Common myeloid progenitor, CD34-positive (primary cell): ENCODE measurements around the gene SLMAP.

Experiments
- CTCF ChIA-PET: fragments of 350-600 bp; sonication (Branson Sonifier 250); formaldehyde crosslinking; loops from one replicate; lab custom pipeline; 2021; ENCODE audit warnings: antibody characterized with exemption; lab: Charles Lee
- POLR2A ChIA-PET: fragments of 350-600 bp; sonication (Branson Sonifier 250); formaldehyde crosslinking; loops from one replicate; lab custom pipeline; 2021; ENCODE audit warnings: antibody characterized with exemption; lab: Charles Lee
- DNase-seq, 3 donors: peaks; one replicate each; pipeline versions ENCODE4 v3.0.0 to v3.0.0-alpha.2; 2013
- H3K27ac ChIP-seq, 2 experiments: 1 replicate in 1 of 2; 2 replicates in 1 of 2; pipeline ENCODE4 v1.7.0; 2013; ENCODE audit warnings: inconsistent platforms in 2 of 2, low read length in 2 of 2, mild to moderate bottlenecking in 2 of 2, low read depth in 1 of 2, moderate library complexity in 1 of 2; ENCODE audit not compliant: severe bottlenecking in 2 of 2, insufficient read depth in 1 of 2, poor library complexity in 1 of 2
- H3K27me3 ChIP-seq, 5 experiments: replicated peaks in 2 of 5; 1 replicate in 3 of 5; 2 replicates in 2 of 5; pipeline versions ENCODE4 v1.6.1 to v1.7.0; 2013; ENCODE audit warnings: low read length in 4 of 5, mild to moderate bottlenecking in 2 of 5, moderate library complexity in 2 of 5, inconsistent platforms in 1 of 5; ENCODE audit not compliant: insufficient read depth in 5 of 5, control insufficient read depth in 4 of 5
- H3K36me3 ChIP-seq, 4 experiments: 1 replicate in 2 of 4; 2 replicates in 2 of 4; pipeline versions ENCODE4 v1.6.1 to v1.7.0; 2013; ENCODE audit warnings: low read length in 3 of 4, control low read depth in 1 of 4, mild to moderate bottlenecking in 1 of 4; ENCODE audit not compliant: control insufficient read depth in 4 of 4, insufficient read depth in 4 of 4
- H3K4me1 ChIP-seq, 4 experiments: 1 replicate in 3 of 4; 2 replicates in 1 of 4; pipeline versions ENCODE4 v1.6.1 to v1.7.1; 2013; ENCODE audit warnings: low read length in 3 of 4, mild to moderate bottlenecking in 3 of 4, control low read depth in 1 of 4, inconsistent platforms in 1 of 4, moderate library complexity in 1 of 4; ENCODE audit not compliant: control insufficient read depth in 4 of 4, insufficient read depth in 4 of 4; ENCODE audit errors: control extremely low read depth in 1 of 4
- H3K4me3 ChIP-seq, 7 experiments: 1 replicate in 4 of 7; 2 replicates in 3 of 7; pipeline versions ENCODE4 v1.5.1 to v1.7.0; 2013; ENCODE audit warnings: mild to moderate bottlenecking in 7 of 7, low read length in 6 of 7, moderate library complexity in 6 of 7, inconsistent platforms in 2 of 7, low read depth in 2 of 7, control low read depth in 1 of 7; ENCODE audit not compliant: insufficient read depth in 4 of 7, control insufficient read depth in 1 of 7; ENCODE audit errors: extremely low read depth in 1 of 7
- H3K9me3 ChIP-seq, 5 experiments: 1 replicate in 4 of 5; 2 replicates in 1 of 5; pipeline versions ENCODE4 v1.6.1 to v1.7.1; 2013; ENCODE audit warnings: low read length in 4 of 5, mild to moderate bottlenecking in 2 of 5, inconsistent platforms in 1 of 5, low read depth in 1 of 5, moderate library complexity in 1 of 5; ENCODE audit not compliant: control insufficient read depth in 4 of 5, insufficient read depth in 2 of 5; ENCODE audit errors: control extremely low read depth in 1 of 5
- WGBS: methylation state at CpG from one replicate; pipeline ENCODE4 v1.1.5; 2013; ENCODE audit not compliant: insufficient coverage; 5-methylcytosine and 5-hydroxymethylcytosine counted together

The SLMAP gene

DNA sequence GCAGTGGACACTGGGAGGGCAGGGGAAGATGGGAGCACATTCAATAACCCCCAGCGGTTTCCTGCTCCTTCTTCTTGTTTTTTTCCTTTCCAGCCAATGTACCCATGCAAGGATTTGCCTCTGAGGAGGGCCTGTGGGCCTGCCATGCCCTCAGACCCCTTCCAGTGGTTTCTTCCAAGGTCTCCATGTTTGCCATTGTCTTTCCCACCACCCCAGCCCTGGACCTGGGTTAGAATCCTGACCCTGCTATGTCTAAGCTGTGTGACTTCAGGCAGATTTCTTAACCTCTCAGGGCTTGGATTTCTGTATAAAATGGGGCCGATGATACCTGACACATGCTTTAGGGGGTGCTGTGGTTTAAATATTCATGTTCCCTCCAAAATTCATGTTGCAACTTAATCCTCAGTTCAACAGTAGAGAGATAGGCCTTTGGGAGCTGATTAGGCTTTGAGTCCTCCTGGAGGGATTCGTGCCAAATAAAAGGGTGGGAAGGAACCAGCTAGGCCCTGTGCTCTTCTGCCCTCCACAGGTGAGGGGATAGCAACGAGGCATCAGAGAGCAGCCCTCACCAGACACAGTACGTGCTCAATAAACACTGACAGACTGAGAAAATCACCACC is 205.8 kb downstream of the SLMAP start:
- peak in 2 of 3 donors; percentile 34 to 44 for DNase-seq
- Histone ChIP-seq H3K27me3 (no peaks in the 10 kb centered on the region), H3K36me3 (no peaks in the 10 kb centered on the region), H3K4me1 (peaks cover 0 to 22% (median 20%) of the 10 kb centered on the region in 4 experiments), H3K4me3 (no peak overlapping the region), H3K27ac (no peak overlapping the region), H3K9me3 (no peaks in the 10 kb centered on the region)
- ChIA-PET CTCF (interaction anchor here (1.0 to 1.8 kb wide), 8 partner anchors 11 to 227 kb away, joined by 3 to 6 read pairs (median 4); partner anchors contain the start of gene FLNB), POLR2A (interaction anchor here (0.6 kb wide), 1 partner anchor 941 kb away, joined by 3 read pairs; no protein-coding TSS in a partner anchor)
- WGBS = 79% methylated on average over 2 of the region's 5 CpGs

DNA sequence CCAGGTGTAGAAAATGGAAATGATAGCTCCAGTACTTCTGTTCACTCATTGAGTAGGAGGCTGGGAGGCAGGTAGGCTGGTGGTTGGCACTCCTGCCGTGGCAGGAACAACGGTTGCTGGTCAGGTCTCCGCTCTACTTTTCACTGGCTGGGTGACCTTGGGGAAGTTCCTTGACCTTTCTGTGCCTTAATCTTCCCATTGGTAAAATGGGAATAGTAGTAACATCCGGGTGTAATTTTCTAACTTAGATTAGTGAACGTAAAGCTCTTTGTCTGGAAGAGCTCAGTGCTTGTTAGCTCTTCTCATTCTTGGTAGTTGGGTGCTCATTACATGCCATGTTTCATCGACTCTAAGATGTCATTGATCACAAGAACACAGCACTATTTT is 206.3 kb downstream of the SLMAP start:
- Histone ChIP-seq H3K36me3 (no peaks in the 10 kb centered on the region), H3K9me3 (no peaks in the 10 kb centered on the region), H3K27me3 (no peaks in the 10 kb centered on the region), H3K4me1 (peaks cover 0 to 22% (median 20%) of the 10 kb centered on the region in 4 experiments), H3K27ac (no peak overlapping the region), H3K4me3 (no peak overlapping the region)
- WGBS = 100% methylated on average over 3 of the region's 6 CpGs
- no peak for DNase-seq
- CTCF ChIA-PET = interaction anchor here (0.6 to 1.8 kb wide), 9 partner anchors 10 to 226 kb away, joined by 3 to 6 read pairs (median 4); partner anchors contain the start of gene FLNB
- POLR2A ChIA-PET = interaction anchor here (0.6 kb wide), 1 partner anchor 941 kb away, joined by 3 read pairs; no protein-coding TSS in a partner anchor

DNA sequence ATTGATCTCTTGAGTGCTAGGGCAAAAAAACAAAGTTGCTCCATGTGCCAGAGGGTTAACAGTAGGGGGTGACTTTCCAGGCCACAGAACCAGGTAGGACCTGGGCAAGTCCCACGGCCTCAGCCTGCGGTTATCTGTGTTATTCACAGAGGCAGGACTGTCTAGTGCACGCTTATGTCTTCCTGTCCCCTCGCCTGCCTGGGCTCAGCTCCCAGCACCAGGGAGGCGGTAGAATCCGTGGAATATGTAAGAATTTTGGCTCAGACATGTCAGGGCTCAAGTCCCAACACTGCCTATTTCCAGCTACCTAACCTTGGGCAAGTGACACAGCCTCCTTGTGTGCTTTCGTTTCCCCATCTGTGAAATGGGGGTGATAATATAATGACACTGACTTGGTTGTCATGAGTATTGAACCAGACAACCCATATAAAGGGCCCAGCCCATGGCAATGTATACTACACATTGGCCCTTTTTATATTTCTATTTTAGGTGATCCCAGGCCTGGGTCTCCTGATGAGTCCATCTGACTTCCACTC is 207.8 kb downstream of the SLMAP start:
- no peaks in the 10 kb centered on the region for H3K27me3 ChIP-seq
- no peak overlapping the region for H3K4me3 ChIP-seq
- ChIA-PET CTCF (no interaction called here), POLR2A (interaction anchor here (0.7 kb wide), 1 partner anchor 129 kb away, joined by 3 read pairs; no protein-coding TSS in a partner anchor)
- no peak for DNase-seq
- WGBS = 90% methylated on average over 6 of the region's 7 CpGs
- no peaks in the 10 kb centered on the region for H3K36me3 ChIP-seq
- H3K9me3 ChIP-seq = no peaks in the 10 kb centered on the region
- no peak overlapping the region for H3K27ac ChIP-seq
- peaks cover 0 to 15% (median 13%) of the 10 kb centered on the region in 4 experiments for H3K4me1 ChIP-seq

DNA sequence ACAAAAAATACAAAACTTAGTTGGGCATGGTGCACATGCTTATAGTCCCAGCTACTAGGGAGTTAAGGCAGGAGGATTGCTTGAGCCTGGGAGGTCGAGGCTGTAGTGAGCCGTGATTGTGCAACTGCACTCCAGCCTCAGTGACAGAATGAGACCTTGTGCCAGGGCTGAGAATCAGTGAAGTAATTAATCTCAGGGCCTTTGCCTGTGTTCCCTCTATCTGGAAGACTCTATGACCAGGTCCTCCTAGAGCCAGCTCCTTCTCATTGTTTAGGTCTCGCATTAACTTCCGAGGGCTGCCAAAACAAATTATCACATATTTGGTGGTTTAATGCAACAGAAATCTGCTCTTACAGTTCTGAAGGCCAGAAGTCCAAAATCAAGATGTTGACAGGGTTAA is 210.7 kb downstream of the SLMAP start:
- POLR2A ChIA-PET = no interaction called here
- H3K27ac ChIP-seq = no peak overlapping the region

DNA sequence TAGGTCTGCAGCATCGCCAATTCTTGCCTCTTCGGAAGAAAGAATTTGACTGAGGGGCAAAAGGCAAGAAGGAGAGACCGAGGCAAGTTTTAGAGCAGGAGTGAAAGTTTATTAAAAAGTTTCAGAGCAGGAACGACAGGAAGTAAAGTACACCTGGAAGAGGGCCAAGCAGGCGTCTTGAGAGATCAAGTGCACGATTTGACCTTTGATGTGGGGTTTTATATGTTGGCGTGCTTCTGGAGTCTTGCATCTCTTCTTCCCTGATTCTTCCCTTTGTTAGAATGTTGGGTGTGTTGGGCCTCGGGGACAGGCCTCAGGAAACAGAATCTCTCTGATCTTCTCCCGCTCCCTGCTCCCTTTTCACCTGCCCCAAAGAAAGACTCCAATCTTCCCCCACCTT is 211.5 kb downstream of the SLMAP start:
- POLR2A ChIA-PET = no interaction called here

More for the DNA sequence above, 210.7 kb downstream of the SLMAP start:
- Histone ChIP-seq H3K4me3 (no peak overlapping the region), H3K4me1 (peaks cover 0 to 1% (median under 1%) of the 10 kb centered on the region in 4 experiments), H3K9me3 (no peaks in the 10 kb centered on the region), H3K36me3 (no peaks in the 10 kb centered on the region), H3K27me3 (no peaks in the 10 kb centered on the region)
- no peak for DNase-seq
- 75% methylated on average over 4 of the region's 4 CpGs for WGBS
- CTCF ChIA-PET = interaction anchor here (0.8 to 1.1 kb wide), 2 partner anchors 9 to 208 kb away, joined by 3 read pairs; no protein-coding TSS in a partner anchor

DNA sequence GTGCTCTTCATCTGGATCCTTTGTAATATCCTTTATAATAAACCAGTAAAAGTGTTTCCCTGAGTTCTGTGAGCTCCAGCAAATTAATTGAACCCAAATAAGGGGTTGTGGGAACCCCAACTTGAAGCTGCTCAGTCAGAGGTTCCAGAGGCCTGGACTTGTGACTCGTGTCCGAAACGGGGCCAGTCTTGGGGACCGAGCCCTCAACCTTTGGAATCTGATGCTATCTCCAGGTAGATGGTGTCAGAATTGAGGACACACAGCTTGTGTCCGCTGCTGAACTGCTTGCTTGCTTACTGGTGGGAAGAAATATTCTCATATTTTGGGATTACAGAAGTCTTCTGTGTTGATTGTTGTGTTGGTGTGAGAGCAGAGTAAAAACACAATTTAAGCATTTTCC is 212.4 kb downstream of the SLMAP start:
- Histone ChIP-seq H3K27me3 (no peaks in the 10 kb centered on the region), H3K36me3 (no peaks in the 10 kb centered on the region), H3K4me3 (no peak overlapping the region), H3K9me3 (no peaks in the 10 kb centered on the region), H3K27ac (no peak overlapping the region), H3K4me1 (peaks cover 0 to 14% (median 7%) of the 10 kb centered on the region in 4 experiments)
- no peak for DNase-seq
- CTCF ChIA-PET = interaction anchor here (1.2 kb wide), 1 partner anchor 13 kb away, joined by 3 read pairs; no protein-coding TSS in a partner anchor
- POLR2A ChIA-PET = no interaction called here
- WGBS = 100% methylated on average over 5 of the region's 5 CpGs

More for the DNA sequence above, 211.5 kb downstream of the SLMAP start:
- Histone ChIP-seq H3K4me3 (no peak overlapping the region), H3K4me1 (peaks cover 0 to 9% (median 7%) of the 10 kb centered on the region in 4 experiments), H3K9me3 (no peaks in the 10 kb centered on the region), H3K27me3 (no peaks in the 10 kb centered on the region), H3K36me3 (no peaks in the 10 kb centered on the region), H3K27ac (no peak overlapping the region)
- CTCF ChIA-PET = interaction anchor here (1.2 kb wide), 1 partner anchor 14 kb away, joined by 3 read pairs; no protein-coding TSS in a partner anchor
- no peak for DNase-seq
- 76% methylated on average over 8 of the region's 9 CpGs for WGBS

DNA sequence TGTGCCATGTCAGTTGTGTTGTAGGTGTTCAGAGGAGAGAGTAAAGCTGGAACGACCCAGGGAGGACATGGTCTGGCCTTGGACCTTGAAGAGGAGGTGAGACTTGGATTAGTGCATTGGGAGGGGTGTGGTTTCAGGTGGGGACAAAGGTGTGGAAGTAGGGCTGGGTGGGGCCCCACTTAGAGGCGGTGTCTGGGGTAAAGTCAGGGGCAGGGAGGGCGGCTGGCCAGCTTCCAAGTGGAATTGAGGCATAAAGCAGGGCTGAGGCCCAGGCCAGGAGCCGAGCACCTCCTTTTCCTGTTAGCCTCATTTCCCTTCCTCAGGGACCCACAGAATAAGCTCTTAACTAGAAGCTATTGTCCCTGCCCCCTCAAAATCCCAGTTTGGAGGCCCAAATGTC is 215.9 kb downstream of the SLMAP start:
- no peak for DNase-seq
- Histone ChIP-seq H3K27me3 (no peaks in the 10 kb centered on the region), H3K4me3 (no peak overlapping the region), H3K9me3 (no peaks in the 10 kb centered on the region), H3K4me1 (peaks cover 0 to 14% (median 7%) of the 10 kb centered on the region in 4 experiments), H3K36me3 (no peaks in the 10 kb centered on the region), H3K27ac (no peak overlapping the region)
- POLR2A ChIA-PET = no interaction called here
- WGBS = 58% methylated on average over 4 of the region's 4 CpGs
- CTCF ChIA-PET = interaction anchor here (1.0 to 1.8 kb wide), 3 partner anchors 10 to 334 kb away, joined by 3 to 6 read pairs (median 3); partner anchors contain the start of genes HTD2 and RPP14
